ENCODE data around the gene ZNF367. TPM values are rescaled to one million over a fixed set of nuclear protein-coding genes. Genes with fewer than 3 reads are reported as not detected.

ZNF367 gene
- polyA plus RNA-seq, 1 donor (not counting 4 experiments of a cell fraction or from before 2014, with no cell fraction given) = 2.2 TPM

DNA sequence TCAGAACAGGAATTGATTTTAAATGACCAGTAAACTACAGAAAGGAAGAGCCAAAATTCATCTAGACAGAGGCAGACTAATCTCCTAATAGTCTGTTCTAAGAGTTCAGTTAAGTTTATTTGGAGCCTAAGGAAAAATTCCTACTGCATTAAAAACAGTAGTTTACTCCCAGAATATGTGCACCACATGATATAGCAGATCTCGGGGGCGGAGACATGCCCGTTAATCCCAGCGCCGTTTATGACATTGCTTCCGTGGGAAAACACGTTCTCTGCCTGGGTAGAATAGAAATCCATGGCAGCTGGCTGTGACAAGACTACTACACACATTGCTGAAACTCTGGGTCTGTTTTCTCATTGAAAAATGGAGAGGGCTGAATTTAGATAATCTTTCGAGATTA, 43.2 kb upstream of the ZNF367 start:
- FAIRE-seq = no peak
- H3K79me2 ChIP-seq (ENCODE audit: control insufficient read depth, insufficient read depth, low read length) = no peaks in the 10 kb centered on the region
- no peaks in the 10 kb centered on the region for H4K20me1 ChIP-seq (ENCODE audit: control insufficient read depth, extremely low read depth, insufficient read depth, low read length)

DNA sequence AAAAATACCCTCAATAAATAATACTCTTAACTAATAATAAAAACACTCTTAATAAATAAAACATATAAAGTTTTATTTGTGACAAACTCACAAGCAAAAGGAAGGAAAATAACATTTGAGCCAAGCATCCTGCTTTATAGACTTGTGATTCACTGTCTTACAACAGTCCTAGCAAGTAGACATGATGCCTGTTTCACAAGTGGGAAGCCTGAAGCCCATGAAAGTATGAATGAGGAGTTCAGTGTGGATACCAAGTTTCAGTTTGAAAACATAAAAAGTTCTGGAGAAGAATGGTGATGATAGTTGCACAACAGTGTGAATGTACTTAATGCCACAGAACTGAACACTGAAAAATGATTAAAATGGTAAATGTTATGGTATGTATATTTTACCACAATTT, 42.7 kb upstream of the ZNF367 start:
- dilution Hi-C loops (cut with MboI; ENCODE audit: extremely low pct_ligation_motif_present, low sequenced_read_pairs) = no loop called here
- no peak overlapping the region for H3K27ac ChIP-seq (ENCODE audit: control insufficient read depth, insufficient read depth, low read length)

More for the DNA sequence above, 43.2 kb upstream of the ZNF367 start:
- Histone ChIP-seq H3K9ac (ENCODE audit: control insufficient read depth, extremely low read depth, insufficient read depth, low read length) (no peak overlapping the region), H3K4me3 (ENCODE audit: control insufficient read depth in 2 of 3, extremely low read depth in 1 of 3, insufficient read depth in 2 of 3, low read depth in 1 of 3, low read length in 3 of 3) (no peak overlapping the region), H3K4me2 (ENCODE audit: control insufficient read depth, extremely low read depth, insufficient read depth, low read depth, low read length) (no peak overlapping the region), H2AFZ (ENCODE audit: control insufficient read depth, low read length) (no peak overlapping the region), H3K9me1 (ENCODE audit: control insufficient read depth, extremely low read depth, insufficient read depth, low read length) (no peaks in the 10 kb centered on the region), H3K36me3 (ENCODE audit: control insufficient read depth in 2 of 2, extremely low read depth in 1 of 2, insufficient read depth in 2 of 2, low read length in 2 of 2) (peaks cover 6 to 10% of the 10 kb centered on the region in 2 experiments), H3K9me3 (ENCODE audit: control insufficient read depth, low read depth, low read length) (no peaks in the 10 kb centered on the region), H3K27ac (ENCODE audit: control insufficient read depth, insufficient read depth, low read length) (no peak overlapping the region), H3K27me3 (ENCODE audit: control insufficient read depth, extremely low read depth, insufficient read depth, low read length) (no peaks in the 10 kb centered on the region), H3K4me1 (ENCODE audit: control insufficient read depth, extremely low read depth, insufficient read depth, low read length) (no peaks in the 10 kb centered on the region)
- TF ChIP-seq, protein P1, sequence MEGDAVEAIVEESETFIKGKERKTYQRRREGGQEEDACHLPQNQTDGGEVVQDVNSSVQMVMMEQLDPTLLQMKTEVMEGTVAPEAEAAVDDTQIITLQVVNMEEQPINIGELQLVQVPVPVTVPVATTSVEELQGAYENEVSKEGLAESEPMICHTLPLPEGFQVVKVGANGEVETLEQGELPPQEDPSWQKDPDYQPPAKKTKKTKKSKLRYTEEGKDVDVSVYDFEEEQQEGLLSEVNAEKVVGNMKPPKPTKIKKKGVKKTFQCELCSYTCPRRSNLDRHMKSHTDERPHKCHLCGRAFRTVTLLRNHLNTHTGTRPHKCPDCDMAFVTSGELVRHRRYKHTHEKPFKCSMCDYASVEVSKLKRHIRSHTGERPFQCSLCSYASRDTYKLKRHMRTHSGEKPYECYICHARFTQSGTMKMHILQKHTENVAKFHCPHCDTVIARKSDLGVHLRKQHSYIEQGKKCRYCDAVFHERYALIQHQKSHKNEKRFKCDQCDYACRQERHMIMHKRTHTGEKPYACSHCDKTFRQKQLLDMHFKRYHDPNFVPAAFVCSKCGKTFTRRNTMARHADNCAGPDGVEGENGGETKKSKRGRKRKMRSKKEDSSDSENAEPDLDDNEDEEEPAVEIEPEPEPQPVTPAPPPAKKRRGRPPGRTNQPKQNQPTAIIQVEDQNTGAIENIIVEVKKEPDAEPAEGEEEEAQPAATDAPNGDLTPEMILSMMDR (optimal IDR thresholded peaks at IDR 0.05 in 1 of 3, IDR thresholded peaks at IDR 0.05 in 1 of 3, conservative IDR thresholded peaks at IDR 0.05 in 1 of 3; ENCODE audit: extremely low read depth in 1 of 3, insufficient read depth in 2 of 3, low read length in 3 of 3) = no peak
- TF ChIP-seq EZH2 (IDR thresholded peaks at IDR 0.05; ENCODE audit: low read length) = no peak
- dilution Hi-C loops (cut with MboI; ENCODE audit: extremely low pct_ligation_motif_present, low sequenced_read_pairs) = no loop called here
- no peak for DNase-seq (ENCODE audit: low read depth, low spot score)

More for the DNA sequence above, 42.7 kb upstream of the ZNF367 start:
- H3K9ac ChIP-seq (ENCODE audit: control insufficient read depth, extremely low read depth, insufficient read depth, low read length) = no peak overlapping the region
- DNase-seq (ENCODE audit: low read depth, low spot score) (no peak), FAIRE-seq (no peak)
- H3K9me3 ChIP-seq (ENCODE audit: control insufficient read depth, low read depth, low read length) = no peaks in the 10 kb centered on the region
- no peaks in the 10 kb centered on the region for H3K4me1 ChIP-seq (ENCODE audit: control insufficient read depth, extremely low read depth, insufficient read depth, low read length)
- H4K20me1 ChIP-seq (ENCODE audit: control insufficient read depth, extremely low read depth, insufficient read depth, low read length) = no peaks in the 10 kb centered on the region
- peaks cover 6 to 9% of the 10 kb centered on the region in 2 experiments for H3K36me3 ChIP-seq (ENCODE audit: control insufficient read depth in 2 of 2, extremely low read depth in 1 of 2, insufficient read depth in 2 of 2, low read length in 2 of 2)
- no peak for TF ChIP-seq EZH2 (IDR thresholded peaks at IDR 0.05; ENCODE audit: low read length)
- TF ChIP-seq, protein P1 (optimal IDR thresholded peaks at IDR 0.05 in 1 of 3, IDR thresholded peaks at IDR 0.05 in 1 of 3, conservative IDR thresholded peaks at IDR 0.05 in 1 of 3; ENCODE audit: extremely low read depth in 1 of 3, insufficient read depth in 2 of 3, low read length in 3 of 3) = no peak
- no peaks in the 10 kb centered on the region for H3K27me3 ChIP-seq (ENCODE audit: control insufficient read depth, extremely low read depth, insufficient read depth, low read length)
- no peak overlapping the region for H3K4me3 ChIP-seq (ENCODE audit: control insufficient read depth in 2 of 3, extremely low read depth in 1 of 3, insufficient read depth in 2 of 3, low read depth in 1 of 3, low read length in 3 of 3)
- no peak overlapping the region for H2AFZ ChIP-seq (ENCODE audit: control insufficient read depth, low read length)
- H3K79me2 ChIP-seq (ENCODE audit: control insufficient read depth, insufficient read depth, low read length) = no peaks in the 10 kb centered on the region
- no peaks in the 10 kb centered on the region for H3K9me1 ChIP-seq (ENCODE audit: control insufficient read depth, extremely low read depth, insufficient read depth, low read length)
- H3K4me2 ChIP-seq (ENCODE audit: control insufficient read depth, extremely low read depth, insufficient read depth, low read depth, low read length) = no peak overlapping the region

Measured in keratinocyte (primary cell).